Mucosa of descending colon (tissue), 3 donors: Measurements from ENCODE around the gene CBX2. TPM values are rescaled to one million over a fixed set of nuclear protein-coding genes. Genes with fewer than 3 reads are reported as not detected.

ENCODE experiments used
- ATAC-seq: fragments of 200-7000 bp; cut with Tn5 transposase; one replicate; pipeline ENCODE4 v1.9.1; 2020; ENCODE audit warnings: mild to moderate bottlenecking, moderate library complexity
- DNase-seq, 3 donors: peaks; one replicate each; pipeline ENCODE4 v3.0.0-alpha.2; 2020
- H3K36me3 ChIP-seq: fragments of 200-600 bp; one replicate; pipeline ENCODE4 v1.8.0; 2021; ENCODE audit warnings: low read depth, mild to moderate bottlenecking
- H3K4me1 ChIP-seq: fragments of 200-600 bp; one replicate; pipeline ENCODE4 v1.8.0; 2021; ENCODE audit warnings: low read depth, mild to moderate bottlenecking
- H3K4me3 ChIP-seq: fragments of 200-600 bp; one replicate; pipeline ENCODE4 v1.8.0; 2021; ENCODE audit warnings: mild to moderate bottlenecking
- H3K9me3 ChIP-seq: fragments of 200-600 bp; one replicate; pipeline ENCODE4 v1.8.0; 2021; ENCODE audit warnings: mild to moderate bottlenecking
- intact Hi-C, 2 donors: fragments of 100-400 bp; cut with DNase I in 1 of 2; cut with micrococcal nuclease in 1 of 2; formaldehyde crosslinking; loops; one replicate each; pipeline versions ENCODE4 v1.11.0 to v1.11.1; 2022; cut with DNase I, micrococcal nuclease
- total RNA-seq, 3 donors: library from RNA; stranded (reverse); fragmentation: NEBNext Ultra II Directional in 2 of 3; extraction: Animal tissue kit (Norgen Biotek cat#: 25700) in 2 of 3; gene quantifications; one replicate each; pipeline versions ENCODE4 v1.2.1 to v1.2.4, GENCODE V29; 2021 to 2023
- TF ChIP-seq, protein P1 (sequence below): fragments of 200-600 bp; IDR thresholded peaks from one replicate; pipeline ENCODE4 v1.8.0; 2022; ENCODE audit warnings: antibody characterized with exemption, mild to moderate bottlenecking
- donor health status: DM: no; HTN: no; CAD: no; lungs with moderate emphysema.
- donor health status: DM: no; HTN: no; CAD: no.
- donor health status: DM: no; HTN: yes; CAD: no.

Gene CBX2
- total RNA-seq, 3 donors from 2014 or later: 0.14 to 1.5 (median 0.76) TPM

GRCh38 chr17:79757140-79757745 lies 20.7 kb upstream of the CBX2 start:
- intact Hi-C loops: no loop called here
- ATAC-seq: no peak
- TF ChIP-seq, protein P1, sequence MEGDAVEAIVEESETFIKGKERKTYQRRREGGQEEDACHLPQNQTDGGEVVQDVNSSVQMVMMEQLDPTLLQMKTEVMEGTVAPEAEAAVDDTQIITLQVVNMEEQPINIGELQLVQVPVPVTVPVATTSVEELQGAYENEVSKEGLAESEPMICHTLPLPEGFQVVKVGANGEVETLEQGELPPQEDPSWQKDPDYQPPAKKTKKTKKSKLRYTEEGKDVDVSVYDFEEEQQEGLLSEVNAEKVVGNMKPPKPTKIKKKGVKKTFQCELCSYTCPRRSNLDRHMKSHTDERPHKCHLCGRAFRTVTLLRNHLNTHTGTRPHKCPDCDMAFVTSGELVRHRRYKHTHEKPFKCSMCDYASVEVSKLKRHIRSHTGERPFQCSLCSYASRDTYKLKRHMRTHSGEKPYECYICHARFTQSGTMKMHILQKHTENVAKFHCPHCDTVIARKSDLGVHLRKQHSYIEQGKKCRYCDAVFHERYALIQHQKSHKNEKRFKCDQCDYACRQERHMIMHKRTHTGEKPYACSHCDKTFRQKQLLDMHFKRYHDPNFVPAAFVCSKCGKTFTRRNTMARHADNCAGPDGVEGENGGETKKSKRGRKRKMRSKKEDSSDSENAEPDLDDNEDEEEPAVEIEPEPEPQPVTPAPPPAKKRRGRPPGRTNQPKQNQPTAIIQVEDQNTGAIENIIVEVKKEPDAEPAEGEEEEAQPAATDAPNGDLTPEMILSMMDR: no peak
- no peaks in the 10 kb centered on the region for H3K4me1 ChIP-seq
- DNase-seq: no peak
- no peaks in the 10 kb centered on the region for H3K9me3 ChIP-seq
- H3K36me3 ChIP-seq: no peaks in the 10 kb centered on the region
- H3K4me3 ChIP-seq: no peak overlapping the region

DNA sequence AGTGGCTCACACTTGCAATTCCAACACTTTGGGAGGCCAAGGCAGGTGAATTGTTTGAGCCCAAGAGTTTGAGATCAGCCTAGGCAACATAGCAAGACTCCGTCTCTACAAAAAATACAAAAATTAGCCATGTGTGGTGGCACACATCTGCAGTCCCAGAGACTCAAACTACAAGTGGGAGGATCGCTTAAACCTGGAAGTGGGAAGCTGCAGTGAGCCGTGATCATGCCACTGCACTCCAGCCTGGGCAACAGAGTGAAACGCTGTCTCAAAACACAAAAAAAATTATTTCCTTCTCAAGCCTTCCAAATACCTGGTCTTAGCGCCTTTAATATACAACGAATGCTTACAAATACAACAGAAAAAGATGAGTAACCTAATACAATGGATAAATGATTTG lies 19.7 kb upstream of the CBX2 start:
- intact Hi-C loops: no loop called here
- no peak for ATAC-seq

GRCh38 chr17:79760197-79760906 lies 17.6 kb upstream of the CBX2 start:
- no peak overlapping the region for H3K4me3 ChIP-seq
- DNase-seq: no peak
- TF ChIP-seq, protein P1: no peak
- no peaks in the 10 kb centered on the region for H3K36me3 ChIP-seq
- no peak for ATAC-seq
- no peaks in the 10 kb centered on the region for H3K4me1 ChIP-seq
- no peaks in the 10 kb centered on the region for H3K9me3 ChIP-seq
- intact Hi-C loops: no loop called here

More for the DNA sequence above, 19.7 kb upstream of the CBX2 start:
- no peaks in the 10 kb centered on the region for H3K4me1 ChIP-seq
- TF ChIP-seq, protein P1: no peak
- no peaks in the 10 kb centered on the region for H3K36me3 ChIP-seq
- no peak overlapping the region for H3K4me3 ChIP-seq
- no peak for DNase-seq
- H3K9me3 ChIP-seq: no peaks in the 10 kb centered on the region

GRCh38 chr17:79761894-79762589 lies 15.9 kb upstream of the CBX2 start:
- no peaks in the 10 kb centered on the region for H3K9me3 ChIP-seq
- no peak for ATAC-seq
- TF ChIP-seq, protein P1: no peak
- DNase-seq: no peak
- H3K4me3 ChIP-seq: no peak overlapping the region
- intact Hi-C loops: no loop called here
- H3K4me1 ChIP-seq: no peaks in the 10 kb centered on the region
- H3K36me3 ChIP-seq: no peaks in the 10 kb centered on the region

DNA sequence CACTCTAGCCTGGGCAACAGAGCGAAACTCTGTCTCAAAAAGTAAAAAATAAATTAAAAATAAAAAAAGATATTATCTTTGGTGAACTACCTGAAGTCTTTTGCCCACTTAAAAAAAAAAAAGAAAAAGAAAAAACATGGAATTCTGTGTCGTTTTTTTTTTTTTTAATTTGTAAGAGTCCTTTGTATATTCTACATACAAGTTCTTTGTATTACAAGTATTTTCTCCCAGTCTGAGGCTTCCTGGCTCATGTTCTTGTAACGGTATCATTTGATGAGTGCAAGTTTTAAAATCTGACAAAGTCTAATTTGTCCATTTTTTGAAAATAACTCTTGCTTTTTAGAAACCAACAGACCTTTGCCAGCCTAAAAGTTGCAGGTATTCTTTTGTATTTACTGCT lies 12.2 kb upstream of the CBX2 start:
- H3K9me3 ChIP-seq: no peaks in the 10 kb centered on the region
- ATAC-seq: no peak
- DNase-seq: no peak
- H3K36me3 ChIP-seq: no peaks in the 10 kb centered on the region
- no peaks in the 10 kb centered on the region for H3K4me1 ChIP-seq
- intact Hi-C loops: no loop called here
- TF ChIP-seq, protein P1: no peak
- no peak overlapping the region for H3K4me3 ChIP-seq
